NCI-H510A treated with DMSO at 0.1 percent for 48 hours (cell line): Measurements from ENCODE around the gene SERPINE1.

ENCODE experiments used
- DNase-seq: peaks from one replicate; lab custom pipeline; 2025; lab: John Stamatoyannopoulos, UW

The SERPINE1 gene

GRCh38 chr7:101156866-101157589, 30.1 kb downstream of the SERPINE1 start:
- no peak for DNase-seq

- DNase-seq: no peak
These were observed 33.1 kb downstream of the SERPINE1 start for GRCh38 chr7:101159696-101160674.

GRCh38 chr7:101160910-101161309, 34.0 kb downstream of the SERPINE1 start:
- no peak for DNase-seq

GRCh38 chr7:101161692-101162471, 35.0 kb downstream of the SERPINE1 start:
- DNase-seq: no peak

- peak; percentile 63 for DNase-seq
These were observed 35.8 kb downstream of the SERPINE1 start for GRCh38 chr7:101162551-101163278.

- DNase-seq: peak; percentile 66
These were observed 36.6 kb downstream of the SERPINE1 start for GRCh38 chr7:101163279-101164070.

GRCh38 chr7:101164071-101164840, 37.4 kb downstream of the SERPINE1 start:
- DNase-seq: peak; percentile 9

- DNase-seq: peak; percentile 69
These were observed 38.4 kb downstream of the SERPINE1 start, which contains the start of gene VGF for GRCh38 chr7:101165075-101165957. VGF (minus strand) TSS chr7:101165569; CDS start chr7:101164843, 726 bp downstream.

GRCh38 chr7:101165958-101166647, 39.2 kb downstream of the SERPINE1 start:
- DNase-seq: no peak

GRCh38 chr7:101166648-101166908, 39.7 kb downstream of the SERPINE1 start:
- no peak for DNase-seq

GRCh38 chr7:101166909-101167644, 40.2 kb downstream of the SERPINE1 start:
- no peak for DNase-seq

- DNase-seq: no peak
These were observed 40.9 kb downstream of the SERPINE1 start for GRCh38 chr7:101167645-101168411.

GRCh38 chr7:101168412-101169049, 41.6 kb downstream of the SERPINE1 start:
- no peak for DNase-seq

- DNase-seq: no peak
These were observed 42.4 kb downstream of the SERPINE1 start for GRCh38 chr7:101169110-101169837.

GRCh38 chr7:101169838-101170551, 43.1 kb downstream of the SERPINE1 start:
- DNase-seq: peak; percentile 32
